ENCODE measurements around the gene SERPINA7. TPM values are rescaled to one million over a fixed set of nuclear protein-coding genes. Genes with fewer than 3 reads are reported as not detected.

SERPINA7 gene
- total RNA-seq, 1 donor from 2014 or later = not detected

GRCh38 chrX:106022238-106022637, 16.3 kb downstream of the SERPINA7 start:
- Mint-ChIP-seq H3K9me3 (no peaks in the 10 kb centered on the region), H3K27ac (no peak overlapping the region), H3K27me3 (ENCODE audit: insufficient read depth, low read depth) (peaks cover 2% of the 10 kb centered on the region), H3K4me1 (no peaks in the 10 kb centered on the region), H3K36me3 (no peaks in the 10 kb centered on the region), H3K4me3 (no peak overlapping the region)
- no peak overlapping the region for H3K27ac ChIP-seq
- no peaks in the 10 kb centered on the region for H3K9me3 ChIP-seq (ENCODE audit: low read depth)
- H3K27me3 ChIP-seq = no peaks in the 10 kb centered on the region
- no peak overlapping the region for H2AFZ ChIP-seq (replicated peaks)
- H3K9ac ChIP-seq = no peak overlapping the region
- no peak for DNase-seq (ENCODE audit: low spot score)
- H3K79me2 ChIP-seq (ENCODE audit: low read depth) = no peaks in the 10 kb centered on the region
- no peaks in the 10 kb centered on the region for H3F3A ChIP-seq (ENCODE audit: low read depth)
- H4K20me1 ChIP-seq (ENCODE audit: low read depth) = no peaks in the 10 kb centered on the region
- H3K4me2 ChIP-seq = no peak overlapping the region
- H3K4me1 ChIP-seq = no peaks in the 10 kb centered on the region
- H3K4me3 ChIP-seq = no peak overlapping the region
- no peaks in the 10 kb centered on the region for H3K36me3 ChIP-seq
- TF ChIP-seq, protein P1, sequence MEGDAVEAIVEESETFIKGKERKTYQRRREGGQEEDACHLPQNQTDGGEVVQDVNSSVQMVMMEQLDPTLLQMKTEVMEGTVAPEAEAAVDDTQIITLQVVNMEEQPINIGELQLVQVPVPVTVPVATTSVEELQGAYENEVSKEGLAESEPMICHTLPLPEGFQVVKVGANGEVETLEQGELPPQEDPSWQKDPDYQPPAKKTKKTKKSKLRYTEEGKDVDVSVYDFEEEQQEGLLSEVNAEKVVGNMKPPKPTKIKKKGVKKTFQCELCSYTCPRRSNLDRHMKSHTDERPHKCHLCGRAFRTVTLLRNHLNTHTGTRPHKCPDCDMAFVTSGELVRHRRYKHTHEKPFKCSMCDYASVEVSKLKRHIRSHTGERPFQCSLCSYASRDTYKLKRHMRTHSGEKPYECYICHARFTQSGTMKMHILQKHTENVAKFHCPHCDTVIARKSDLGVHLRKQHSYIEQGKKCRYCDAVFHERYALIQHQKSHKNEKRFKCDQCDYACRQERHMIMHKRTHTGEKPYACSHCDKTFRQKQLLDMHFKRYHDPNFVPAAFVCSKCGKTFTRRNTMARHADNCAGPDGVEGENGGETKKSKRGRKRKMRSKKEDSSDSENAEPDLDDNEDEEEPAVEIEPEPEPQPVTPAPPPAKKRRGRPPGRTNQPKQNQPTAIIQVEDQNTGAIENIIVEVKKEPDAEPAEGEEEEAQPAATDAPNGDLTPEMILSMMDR (IDR thresholded peaks at IDR 0.05) = no peak
- no peak for TF ChIP-seq EZH2 (IDR thresholded peaks at IDR 0.05)
- TF ChIP-seq EZH2phosphoT487 (IDR thresholded peaks at IDR 0.05) = no peak

GRCh38 chrX:106014119-106014775, 24.3 kb downstream of the SERPINA7 start:
- H3K4me3 ChIP-seq = no peak overlapping the region
- no peaks in the 10 kb centered on the region for H3K79me2 ChIP-seq (ENCODE audit: low read depth)
- no peaks in the 10 kb centered on the region for H4K20me1 ChIP-seq (ENCODE audit: low read depth)
- Mint-ChIP-seq H3K4me3 (no peak overlapping the region), H3K4me1 (no peaks in the 10 kb centered on the region), H3K27me3 (ENCODE audit: insufficient read depth, low read depth) (peaks cover 2% of the 10 kb centered on the region), H3K36me3 (no peaks in the 10 kb centered on the region), H3K9me3 (peaks cover 3% of the 10 kb centered on the region), H3K27ac (no peak overlapping the region)
- H3F3A ChIP-seq (ENCODE audit: low read depth) = no peaks in the 10 kb centered on the region
- no peak overlapping the region for H3K27ac ChIP-seq
- H3K4me2 ChIP-seq = no peak overlapping the region
- H3K27me3 ChIP-seq = no peaks in the 10 kb centered on the region
- H3K9me3 ChIP-seq (ENCODE audit: low read depth) = peaks cover under 1% of the 10 kb centered on the region
- no peaks in the 10 kb centered on the region for H3K36me3 ChIP-seq
- H3K4me1 ChIP-seq = no peaks in the 10 kb centered on the region
- H3K9ac ChIP-seq = no peak overlapping the region
- TF ChIP-seq EZH2phosphoT487 (IDR thresholded peaks at IDR 0.05) = no peak
- TF ChIP-seq, protein P1 (IDR thresholded peaks at IDR 0.05) = no peak
- no peak for TF ChIP-seq EZH2 (IDR thresholded peaks at IDR 0.05)
- DNase-seq (ENCODE audit: low spot score) = no peak
- no peak overlapping the region for H2AFZ ChIP-seq (replicated peaks)

DNA sequence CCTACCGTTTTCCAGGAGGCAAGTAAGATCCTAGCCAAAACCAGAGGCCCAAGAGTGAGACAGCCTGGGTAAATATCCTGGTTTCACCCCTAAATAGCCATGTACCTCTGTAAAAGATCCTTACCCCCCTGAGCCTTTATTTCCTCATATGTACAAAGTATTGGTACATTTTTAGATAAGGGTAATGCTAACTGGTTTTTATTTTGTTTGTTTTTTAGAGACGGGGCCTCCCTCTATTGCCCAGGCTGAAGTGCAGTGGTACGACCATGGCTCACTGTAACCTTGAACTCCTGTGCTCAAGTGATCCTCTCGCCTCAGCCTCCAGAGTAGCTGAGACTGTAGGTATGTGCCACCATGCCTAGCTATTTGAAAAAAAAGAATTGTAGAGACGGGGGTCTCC, 29.4 kb downstream of the SERPINA7 start:
- H3K27me3 ChIP-seq = no peaks in the 10 kb centered on the region
- Mint-ChIP-seq H3K27ac (no peak overlapping the region), H3K4me1 (no peaks in the 10 kb centered on the region), H3K9me3 (peaks cover 3% of the 10 kb centered on the region), H3K27me3 (ENCODE audit: insufficient read depth, low read depth) (peaks cover 2% of the 10 kb centered on the region), H3K36me3 (no peaks in the 10 kb centered on the region), H3K4me3 (no peak overlapping the region)
- H4K20me1 ChIP-seq (ENCODE audit: low read depth) = no peaks in the 10 kb centered on the region
- TF ChIP-seq, protein P1 (IDR thresholded peaks at IDR 0.05) = no peak
- TF ChIP-seq EZH2 (IDR thresholded peaks at IDR 0.05) (no peak), EZH2phosphoT487 (IDR thresholded peaks at IDR 0.05) (no peak)
- H3K36me3 ChIP-seq = no peaks in the 10 kb centered on the region
- no peak overlapping the region for H3K9ac ChIP-seq
- no peak overlapping the region for H2AFZ ChIP-seq (replicated peaks)
- no peaks in the 10 kb centered on the region for H3K4me1 ChIP-seq
- H3K9me3 ChIP-seq (ENCODE audit: low read depth) = peaks cover 3% of the 10 kb centered on the region
- H3K4me2 ChIP-seq = no peak overlapping the region
- DNase-seq (ENCODE audit: low spot score) = no peak
- no peak overlapping the region for H3K4me3 ChIP-seq
- H3K27ac ChIP-seq = no peak overlapping the region
- no peaks in the 10 kb centered on the region for H3K79me2 ChIP-seq (ENCODE audit: low read depth)
- H3F3A ChIP-seq (ENCODE audit: low read depth) = no peaks in the 10 kb centered on the region

Data from neural progenitor cell (in vitro differentiated cells).